GM18505 (cell line): ENCODE results near the gene ASXL1.
"Not testable (repeated sequence)": the region's sequence is repeated elsewhere in the genome, so short reads cannot be mapped to it uniquely, and the experiment has no call there.

ENCODE experiments used
- ATAC-seq: cut with Tn5 transposase; IDR thresholded peaks from one replicate; pipeline ENCODE4 v1.9.1; 2021; ENCODE audit not compliant: unreplicated experiment
- POLR2A ChIP-seq: IDR thresholded peaks from 4 replicates; pipeline ENCODE4 v1.6.1; 2011; ENCODE audit warnings: borderline replicate concordance; ENCODE audit not compliant: insufficient read depth, insufficient read length; ENCODE audit errors: extremely low read depth

Gene ASXL1

DNA sequence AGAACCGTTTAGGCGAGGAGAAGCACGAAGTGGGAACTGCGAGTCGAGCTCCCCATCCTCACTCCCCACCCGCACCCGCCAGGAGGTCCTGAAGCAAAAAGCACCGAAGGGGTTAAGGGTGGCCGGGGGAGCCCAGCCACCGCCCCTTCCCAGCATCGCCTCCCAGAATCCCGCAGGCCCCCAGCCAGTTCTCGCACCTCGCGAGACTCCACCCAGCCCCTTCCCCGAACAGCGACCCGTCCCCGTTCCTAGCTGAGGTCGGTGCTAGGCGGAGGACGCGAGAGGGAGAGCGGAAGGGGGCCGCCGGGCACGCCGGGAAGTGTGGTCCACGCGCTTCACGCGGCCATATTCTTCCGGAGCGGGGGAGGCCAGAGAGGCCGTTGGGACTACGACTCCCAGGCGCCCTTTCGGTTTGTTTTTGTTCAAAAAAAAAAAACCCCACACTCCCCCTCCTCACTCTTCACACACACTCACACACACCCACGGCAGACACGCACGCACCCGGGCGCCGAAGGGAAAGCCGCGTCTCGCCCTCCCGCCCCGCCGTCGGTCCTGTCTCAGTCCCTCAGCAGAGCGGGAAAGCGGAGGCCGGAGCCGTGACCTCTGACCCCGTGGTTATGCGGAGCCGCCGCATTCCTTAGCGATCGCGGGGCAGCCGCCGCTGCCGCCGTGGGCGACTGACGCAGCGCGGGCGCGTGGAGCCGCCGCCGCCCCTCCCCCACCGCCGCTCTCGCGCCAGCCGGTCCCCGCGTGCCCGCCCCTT is at the start of gene ASXL1:
Gene ASXL1, plus strand, starts transcription at position 463 of the 763 bp plus-strand sequence. CDS start 445 bp downstream, outside the sequence.
- ATAC-seq: peak; percentile 70

DNA sequence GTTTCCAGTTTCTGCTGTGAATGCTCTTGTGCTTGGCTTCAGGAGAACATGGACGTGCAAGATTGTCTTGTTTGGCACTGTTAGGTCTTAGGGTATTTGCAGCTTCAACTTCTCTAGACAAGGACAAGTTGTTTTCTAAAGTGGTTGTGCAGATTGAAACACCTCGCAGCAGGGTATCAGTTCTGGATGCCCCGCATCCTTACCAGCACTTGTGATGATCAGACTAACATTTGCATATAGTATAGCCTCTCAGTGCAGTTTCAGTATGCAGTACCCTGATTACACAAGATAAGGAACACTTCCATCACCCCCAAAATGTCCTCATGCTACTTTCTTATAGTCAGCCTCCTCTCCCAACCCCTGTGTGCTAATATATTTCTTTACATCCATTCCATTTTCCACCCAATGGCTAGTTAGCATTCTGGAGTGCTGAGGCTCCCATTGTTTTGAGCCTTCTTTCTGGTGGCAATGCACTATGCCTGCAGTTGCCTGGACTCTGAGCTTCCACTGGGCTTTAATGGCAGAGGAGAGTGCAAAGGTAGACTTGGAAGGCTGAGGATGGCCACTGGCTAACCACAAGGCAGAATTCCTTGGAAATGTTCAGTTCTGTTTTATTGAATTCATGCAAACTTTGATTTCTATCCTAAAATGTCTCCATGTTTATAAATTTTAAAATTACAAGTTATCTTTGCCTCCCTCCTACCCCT is 45.3 kb upstream of the ASXL1 start:
- no peak for TF ChIP-seq POLR2A
- no peak for ATAC-seq

More for the DNA sequence above, at the start of gene ASXL1:
- TF ChIP-seq POLR2A: peak; percentile 79

DNA sequence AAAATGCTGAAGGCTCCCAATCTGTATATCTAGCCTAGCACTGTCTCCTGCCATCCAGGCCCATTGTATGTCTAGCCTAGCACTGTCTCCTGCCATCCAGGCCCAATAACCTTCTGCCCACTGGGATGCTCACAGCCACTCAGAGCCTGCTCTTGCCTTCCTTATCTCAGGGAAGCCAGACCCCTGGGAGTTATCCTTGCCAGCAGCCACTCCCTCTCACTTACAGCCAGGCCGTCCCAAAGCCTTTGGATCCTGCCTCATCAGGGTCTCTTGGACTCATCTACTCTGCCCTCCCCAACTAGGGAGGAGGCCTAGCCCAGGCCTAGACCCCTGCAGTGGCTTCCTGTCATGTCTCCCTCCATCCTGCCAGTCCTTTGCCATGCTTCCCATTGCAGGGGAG is 43.4 kb upstream of the ASXL1 start:
- no peak for ATAC-seq
- no peak for TF ChIP-seq POLR2A

DNA sequence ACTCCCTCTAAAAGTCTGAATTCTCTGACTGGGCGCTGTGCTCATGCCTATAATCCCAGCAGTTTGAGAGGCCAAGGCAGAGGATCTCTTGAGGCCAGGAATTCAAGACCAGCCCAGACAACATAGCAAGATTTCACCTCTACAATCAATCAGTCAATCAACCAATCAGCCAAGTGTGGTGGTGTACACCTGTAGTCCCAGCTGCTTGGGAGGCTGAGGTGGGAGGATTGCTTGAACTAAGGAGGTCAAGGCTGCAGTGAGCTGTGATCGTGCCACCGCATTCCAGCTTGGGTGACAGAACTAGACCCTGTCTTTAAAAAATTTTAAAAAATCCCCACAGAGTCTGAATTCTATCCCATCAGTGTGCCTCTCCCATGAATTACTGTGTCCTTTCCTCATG is 42.7 kb upstream of the ASXL1 start:
- no peak for ATAC-seq

DNA sequence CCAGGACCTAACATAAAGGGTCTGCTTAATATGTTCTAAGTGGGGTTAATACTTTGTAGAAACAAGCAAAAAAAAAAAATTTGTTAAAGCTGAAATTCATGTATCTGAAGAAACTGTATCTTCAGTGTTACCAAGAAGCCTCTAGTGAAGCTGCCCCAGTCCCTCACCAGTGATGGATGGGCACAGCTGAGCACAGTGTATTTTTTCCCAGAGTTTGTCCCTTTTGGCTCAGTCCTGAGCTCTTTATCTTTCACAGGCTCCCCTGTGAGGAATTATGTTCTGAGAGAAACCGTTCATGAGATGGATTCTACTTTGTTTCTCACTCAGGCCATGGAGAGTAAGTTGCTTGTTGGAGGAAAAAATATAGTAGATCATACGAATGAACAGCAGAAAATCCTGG is 42.2 kb upstream of the ASXL1 start:
- no peak for ATAC-seq
- TF ChIP-seq POLR2A: no peak

More for the DNA sequence above, 42.7 kb upstream of the ASXL1 start:
- TF ChIP-seq POLR2A: no peak

DNA sequence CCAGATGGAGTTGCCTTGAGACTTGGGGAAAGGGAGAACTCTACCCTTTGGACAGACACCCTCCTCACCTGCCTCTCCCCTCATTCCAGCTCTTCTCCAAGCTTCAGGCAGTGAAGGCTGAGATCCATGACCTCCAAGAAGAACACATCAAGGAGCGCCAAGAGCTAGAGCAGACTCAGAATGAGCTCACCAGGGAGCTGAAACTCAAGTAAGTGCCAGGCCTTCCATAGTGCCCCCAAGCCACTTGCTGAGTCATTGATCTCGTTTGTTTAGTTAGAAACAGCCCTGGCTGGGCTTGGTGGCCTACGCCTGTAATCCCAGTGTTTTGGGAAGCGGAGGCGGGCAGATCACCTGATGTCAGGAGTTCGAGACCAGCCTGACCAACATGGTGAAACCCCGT is 41.5 kb upstream of the ASXL1 start:
- no peak for TF ChIP-seq POLR2A
- ATAC-seq: no peak

DNA sequence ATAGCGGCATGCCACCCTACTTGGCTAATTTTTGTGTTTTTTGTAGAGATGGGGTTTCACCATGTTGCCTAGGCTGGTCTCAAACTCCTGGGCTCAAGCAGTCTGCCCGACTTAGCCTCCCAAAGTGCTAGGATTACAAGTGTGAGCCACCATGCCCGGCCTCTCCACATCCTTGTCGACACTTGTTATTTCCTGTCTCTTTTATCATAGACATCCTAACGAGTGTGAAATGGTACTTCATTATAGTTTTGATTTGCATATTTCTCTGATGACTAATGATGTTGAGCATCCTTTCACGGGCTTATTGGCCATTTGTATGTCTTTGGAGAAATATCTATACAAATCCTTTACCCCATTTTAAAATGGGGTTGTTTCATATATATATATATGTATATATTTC is 39.0 kb upstream of the ASXL1 start:
- no peak for TF ChIP-seq POLR2A
- no peak for ATAC-seq

DNA sequence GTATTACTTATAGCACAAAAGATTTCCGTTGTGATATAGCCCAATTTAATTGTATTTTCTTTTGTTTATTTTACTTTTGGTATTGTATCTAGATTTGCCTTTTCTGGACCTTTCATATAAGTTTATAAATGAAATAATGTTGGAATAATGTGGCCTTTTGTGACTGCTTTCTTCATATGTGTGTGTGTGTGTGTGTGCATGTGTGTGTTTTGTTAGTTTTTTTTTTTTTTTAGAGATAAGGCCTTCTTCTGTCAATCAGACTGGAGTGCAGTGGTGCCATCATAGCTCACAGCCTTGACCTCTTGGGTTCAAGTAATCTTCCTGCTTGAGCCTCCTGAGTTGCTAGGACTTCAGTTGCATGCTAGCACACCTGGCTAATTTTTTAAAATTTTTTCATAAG is 37.8 kb upstream of the ASXL1 start:
- TF ChIP-seq POLR2A: no peak
- ATAC-seq: no peak

DNA sequence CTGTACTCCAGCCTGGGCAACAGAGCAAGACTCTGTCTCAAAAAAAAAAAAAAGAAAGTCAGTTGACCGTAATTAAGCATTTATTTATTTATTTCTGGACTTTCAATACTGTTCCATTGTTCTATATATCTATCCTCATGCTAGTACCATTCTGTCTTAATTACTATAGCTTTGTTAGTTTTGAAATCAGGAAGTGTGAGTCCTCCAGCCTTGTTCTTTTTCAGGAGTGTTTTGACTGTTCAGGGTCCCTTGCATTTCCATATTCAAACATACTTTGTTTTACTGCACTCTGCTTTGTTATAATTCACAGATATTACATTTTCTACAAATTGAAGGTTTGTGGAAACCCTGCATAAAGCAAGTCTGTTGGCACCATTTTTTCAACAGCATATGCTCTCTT is 36.7 kb upstream of the ASXL1 start:
- no peak for TF ChIP-seq POLR2A
- ATAC-seq: no peak

DNA sequence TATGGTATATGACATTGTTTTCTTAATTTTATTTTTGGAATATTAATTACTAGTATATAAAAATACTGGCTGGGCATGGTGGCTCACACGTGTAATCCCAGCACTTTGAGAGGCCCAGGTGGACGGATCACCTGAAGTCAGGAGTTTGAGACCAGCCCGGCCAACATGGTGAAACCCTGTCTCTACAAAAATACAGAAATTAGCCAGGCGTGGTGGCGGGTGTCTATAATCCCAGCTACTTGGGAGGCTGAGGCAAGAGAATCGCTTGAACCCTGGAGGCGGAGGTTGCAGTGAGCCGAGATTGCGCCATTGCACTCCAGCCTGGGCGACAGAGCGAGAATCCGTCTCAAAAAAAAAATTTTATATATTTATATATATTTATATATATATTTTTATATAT is 35.9 kb upstream of the ASXL1 start:
- ATAC-seq: not testable (repeated sequence)

DNA sequence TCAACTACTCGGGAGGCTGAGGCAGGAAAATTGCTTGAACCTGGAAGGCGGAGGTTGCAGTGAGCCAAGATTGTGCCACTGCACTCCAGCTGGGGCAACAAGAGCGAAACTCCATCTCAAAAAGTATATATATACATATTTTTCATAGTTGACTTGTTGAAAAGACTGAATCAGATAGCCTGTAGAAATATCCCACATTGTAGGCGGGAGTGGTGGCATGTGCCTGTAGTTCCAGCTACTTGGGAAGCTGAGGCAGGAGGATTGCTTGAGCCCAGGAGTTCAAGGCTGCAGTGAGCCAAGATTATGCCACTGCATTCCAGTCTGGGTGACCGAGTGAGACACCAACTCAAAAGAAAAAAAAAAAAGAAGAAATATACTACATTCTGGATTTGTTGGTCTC is 34.4 kb upstream of the ASXL1 start:
- ATAC-seq: not testable (repeated sequence)

DNA sequence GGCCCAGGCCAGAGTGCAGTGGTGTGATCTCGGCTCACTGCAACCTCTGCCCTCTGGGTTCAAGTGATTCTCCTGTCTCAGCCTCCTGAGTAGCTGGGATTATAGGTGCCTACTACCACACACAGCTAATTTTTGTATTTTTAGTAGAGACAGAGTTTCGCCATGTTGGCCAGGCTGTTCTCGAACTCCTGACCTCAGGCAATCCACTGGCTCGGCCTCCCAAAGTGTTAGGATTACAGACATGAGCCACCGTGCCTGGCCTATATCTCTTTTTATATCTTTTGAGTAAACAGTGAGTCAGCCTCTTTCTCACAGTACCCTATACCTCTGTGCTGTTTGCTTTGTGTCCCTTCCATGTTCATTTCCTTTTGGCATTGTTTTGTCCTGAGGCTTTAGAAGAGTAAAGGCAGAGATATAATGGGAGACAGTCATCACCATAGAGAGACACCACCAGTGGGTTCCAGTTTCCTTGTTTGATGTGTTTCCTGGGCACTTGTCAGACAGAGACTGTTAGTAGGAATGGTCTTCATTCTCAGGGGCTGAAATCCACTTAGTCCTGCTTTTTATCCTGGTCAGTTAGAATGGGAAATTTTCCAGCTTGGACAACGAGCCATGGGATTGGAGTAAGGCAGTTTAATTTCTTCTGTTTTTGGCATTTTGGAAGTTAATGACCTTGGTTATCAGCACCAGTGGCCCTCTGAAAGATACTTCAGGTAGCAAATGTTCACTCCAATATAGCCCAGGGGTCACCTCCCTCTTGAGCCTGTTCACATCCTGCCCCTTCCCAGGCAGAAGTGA is 32.2 kb upstream of the ASXL1 start:
- TF ChIP-seq POLR2A: no peak
- no peak for ATAC-seq

DNA sequence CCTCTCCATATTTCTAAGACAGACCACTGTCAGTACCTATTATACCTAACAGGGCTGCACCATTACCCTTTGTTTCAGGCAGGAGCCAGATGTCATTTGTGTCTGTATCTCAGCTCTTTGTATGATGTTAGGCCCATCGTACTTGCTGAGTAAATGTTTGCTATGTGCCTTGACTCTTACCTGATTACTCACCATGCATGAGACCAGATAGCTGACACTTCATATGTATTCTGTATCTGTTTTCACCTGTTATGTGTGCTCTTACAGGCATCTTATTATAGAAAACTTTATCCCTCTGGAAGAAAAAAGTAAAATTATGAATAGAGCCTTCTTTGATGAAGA is 31.7 kb upstream of the ASXL1 start:
- TF ChIP-seq POLR2A: no peak
- ATAC-seq: no peak
